ENCODE data around the gene MXRA5. TPM values are rescaled to one million over a fixed set of nuclear protein-coding genes. Genes with fewer than 3 reads are reported as not detected.

The MXRA5 gene
- total and polyA plus RNA-seq, 2 donors (not counting 3 experiments of a cell fraction or from before 2014, with no cell fraction given) = not detected

DNA sequence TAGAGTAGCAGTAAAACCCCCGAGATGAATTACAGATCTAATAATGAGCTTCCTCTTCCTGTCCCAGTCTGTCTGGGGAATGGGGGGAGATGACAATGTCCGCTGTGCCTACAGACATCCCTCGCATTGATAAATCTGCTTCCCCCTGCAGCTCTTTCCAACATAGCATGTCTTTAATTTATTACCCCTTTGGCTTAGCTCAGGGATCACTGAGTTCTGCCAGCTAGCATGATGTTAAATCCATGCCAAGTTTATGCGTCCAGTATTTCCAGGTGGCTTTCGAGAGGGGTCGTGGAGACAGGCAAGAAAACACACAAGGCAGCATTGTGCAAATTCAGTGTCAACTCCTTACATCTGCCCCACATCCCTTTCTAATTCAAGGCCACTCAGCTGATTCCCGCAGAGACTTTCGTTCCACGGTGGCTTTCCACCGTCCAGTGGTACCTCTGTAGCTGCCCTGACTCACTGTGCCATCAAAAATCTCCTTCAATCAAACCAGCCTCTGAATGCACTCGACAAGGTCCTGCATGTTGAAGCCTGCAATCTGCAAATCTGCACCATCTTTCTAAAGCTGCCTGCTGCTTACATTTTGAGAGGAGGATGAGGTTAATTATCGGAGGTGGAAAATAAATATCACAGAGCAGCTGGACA, 75.1 kb downstream of the MXRA5 start:
- Histone ChIP-seq H3K36me3 (ENCODE audit: control insufficient read depth in 2 of 2, extremely low read depth in 1 of 2, insufficient read depth in 2 of 2, low read length in 2 of 2) (no peaks in the 10 kb centered on the region), H3K4me2 (ENCODE audit: insufficient read depth, low read length) (peak overlapping the region; percentile 73), H3K4me1 (ENCODE audit: control insufficient read depth, extremely low read depth, insufficient read depth, low read length) (peaks cover 20% of the 10 kb centered on the region), H2AFZ (ENCODE audit: low read depth, low read length) (peak overlapping the region; percentile 84), H3K9me1 (replicated peaks; ENCODE audit: control insufficient read depth, extremely low read depth, insufficient read depth, low read length) (no peaks in the 10 kb centered on the region), H4K20me1 (replicated peaks; ENCODE audit: control insufficient read depth, extremely low read depth, insufficient read depth, low read length) (no peaks in the 10 kb centered on the region), H3K27ac (ENCODE audit: insufficient read depth, low read depth, low read length) (peak overlapping the region; percentile 73), H3K79me2 (ENCODE audit: control insufficient read depth, insufficient read depth, low read length) (no peaks in the 10 kb centered on the region), H3K9ac (replicated peaks; ENCODE audit: extremely low read depth, insufficient read depth, low read length) (peak overlapping the region; percentile 60), H3K27me3 (ENCODE audit: control insufficient read depth in 2 of 2, insufficient read depth in 2 of 2, low read length in 2 of 2) (no peaks in the 10 kb centered on the region), H3K4me3 (replicated peaks in 1 of 3; ENCODE audit: insufficient read depth in 1 of 3, low read depth in 1 of 3, low read length in 3 of 3) (peak overlapping the region in 2 of 3 experiments; percentile 3 to 46), H3K9me3 (replicated peaks; ENCODE audit: control insufficient read depth, insufficient read depth, low read length) (no peaks in the 10 kb centered on the region)
- FAIRE-seq = peak; percentile 54
- dilution Hi-C loops (cut with MboI; ENCODE audit: extremely low pct_ligation_motif_present, low sequenced_read_pairs) (no loop called here), intact Hi-C loops (cut with micrococcal nuclease) (loop anchor here (1.0 to 10.0 kb wide), 2 partner anchors 8 to 77 kb away; no protein-coding TSS in a partner anchor)
- ChIA-PET POLR2A (no interaction called here), CTCF (no interaction called here)
- BruUV-seq (replicated peaks) = no TSS peak
- TF ChIP-seq POLR2A (IDR thresholded peaks at IDR 0.05; ENCODE audit: low read depth, low read length) = no peak
- TF ChIP-seq, protein P1, sequence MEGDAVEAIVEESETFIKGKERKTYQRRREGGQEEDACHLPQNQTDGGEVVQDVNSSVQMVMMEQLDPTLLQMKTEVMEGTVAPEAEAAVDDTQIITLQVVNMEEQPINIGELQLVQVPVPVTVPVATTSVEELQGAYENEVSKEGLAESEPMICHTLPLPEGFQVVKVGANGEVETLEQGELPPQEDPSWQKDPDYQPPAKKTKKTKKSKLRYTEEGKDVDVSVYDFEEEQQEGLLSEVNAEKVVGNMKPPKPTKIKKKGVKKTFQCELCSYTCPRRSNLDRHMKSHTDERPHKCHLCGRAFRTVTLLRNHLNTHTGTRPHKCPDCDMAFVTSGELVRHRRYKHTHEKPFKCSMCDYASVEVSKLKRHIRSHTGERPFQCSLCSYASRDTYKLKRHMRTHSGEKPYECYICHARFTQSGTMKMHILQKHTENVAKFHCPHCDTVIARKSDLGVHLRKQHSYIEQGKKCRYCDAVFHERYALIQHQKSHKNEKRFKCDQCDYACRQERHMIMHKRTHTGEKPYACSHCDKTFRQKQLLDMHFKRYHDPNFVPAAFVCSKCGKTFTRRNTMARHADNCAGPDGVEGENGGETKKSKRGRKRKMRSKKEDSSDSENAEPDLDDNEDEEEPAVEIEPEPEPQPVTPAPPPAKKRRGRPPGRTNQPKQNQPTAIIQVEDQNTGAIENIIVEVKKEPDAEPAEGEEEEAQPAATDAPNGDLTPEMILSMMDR (IDR thresholded peaks at IDR 0.05; ENCODE audit: extremely low read depth in 1 of 2, insufficient read depth in 1 of 2, low read depth in 1 of 2, low read length in 2 of 2) = no peak
- TF ChIP-seq FOS (IDR thresholded peaks at IDR 0.05; ENCODE audit: borderline replicate concordance, insufficient read depth, low read length) = no peak
- no peak for TF ChIP-seq MYC (IDR thresholded peaks at IDR 0.05; ENCODE audit: low read depth, low read length)
- TF ChIP-seq POLR2AphosphoS5 (IDR thresholded peaks at IDR 0.05; ENCODE audit: insufficient read depth, low read depth, low read length) = no peak
- TF ChIP-seq, protein P2, sequence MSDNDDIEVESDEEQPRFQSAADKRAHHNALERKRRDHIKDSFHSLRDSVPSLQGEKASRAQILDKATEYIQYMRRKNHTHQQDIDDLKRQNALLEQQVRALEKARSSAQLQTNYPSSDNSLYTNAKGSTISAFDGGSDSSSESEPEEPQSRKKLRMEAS (IDR thresholded peaks at IDR 0.05; ENCODE audit: insufficient read depth, insufficient read length) = no peak
- TF ChIP-seq EZH2 (IDR thresholded peaks at IDR 0.05; ENCODE audit: borderline replicate concordance, low read depth, low read length, severe bottlenecking) = no peak
- TF ChIP-seq GATA2 (IDR thresholded peaks at IDR 0.05; ENCODE audit: insufficient read depth, insufficient read length, low read depth, low read length) = no peak
- TF ChIP-seq JUN (IDR thresholded peaks at IDR 0.05; ENCODE audit: borderline replicate concordance, insufficient read depth, insufficient read length, low read depth) = no peak
- DNase-seq (ENCODE audit: low read depth, low spot score) = peak; percentile 28
